ENCODE measurements around the gene YWHAH.

The YWHAH gene

GRCh38 chr22:31983911-31984656 lies 39.7 kb downstream of the YWHAH start:
- DNase-seq, result no peak

- no peak for DNase-seq
Measured at GRCh38 chr22:31987218-31987617, 42.9 kb downstream of the YWHAH start.

GRCh38 chr22:31991102-31991839 lies 46.9 kb downstream of the YWHAH start:
- no peak for DNase-seq

- no peak for DNase-seq
Measured at GRCh38 chr22:31995046-31995445, 50.7 kb downstream of the YWHAH start.

- no peak for DNase-seq
Measured at GRCh38 chr22:31995807-31996206, 51.5 kb downstream of the YWHAH start.

- DNase-seq, result no peak
Measured at GRCh38 chr22:31998784-31999385, 54.5 kb downstream of the YWHAH start.

- DNase-seq, result no peak
Measured at GRCh38 chr22:32000181-32000580, 55.8 kb downstream of the YWHAH start.

- no peak for DNase-seq
Measured at GRCh38 chr22:32005453-32005852, 61.1 kb downstream of the YWHAH start.

Data from CD4-positive, alpha-beta T cell treated with Interleukin-10 for 1 hour (primary cell).